Parathyroid adenoma (tissue), 2 donors: ENCODE measurements around the gene CEACAM6.
"Not testable (repeated sequence)": the region's sequence is repeated elsewhere in the genome, so short reads cannot be mapped to it uniquely, and the experiment has no call there.

Experiments used
- H2AFZ ChIP-seq: fragments of 300-600 bp; sonication (generic); one replicate; pipeline ENCODE4 v1.7.0; 2017; ENCODE audit warnings: antibody characterized with exemption, mild to moderate bottlenecking
- H3K27ac ChIP-seq: fragments of 300-600 bp; sonication (generic); one replicate; pipeline ENCODE4 v1.7.0; 2017
- H3K27me3 ChIP-seq: fragments of 300-600 bp; sonication (generic); one replicate; pipeline ENCODE4 v1.7.0; 2017; ENCODE audit warnings: low read length; ENCODE audit not compliant: control insufficient read depth, insufficient read depth
- H3K36me3 ChIP-seq: fragments of 300-600 bp; sonication (generic); one replicate; pipeline ENCODE4 v1.7.0; 2017; ENCODE audit warnings: low read length; ENCODE audit not compliant: control insufficient read depth, insufficient read depth
- H3K4me1 ChIP-seq: fragments of 300-600 bp; sonication (generic); one replicate; pipeline ENCODE4 v1.7.0; 2017; ENCODE audit warnings: control low read depth
- H3K4me2 ChIP-seq: fragments of 300-600 bp; sonication (generic); one replicate; pipeline ENCODE4 v1.7.0; 2017; ENCODE audit warnings: low read length
- H3K4me3 ChIP-seq: fragments of 300-600 bp; sonication (generic); one replicate; pipeline ENCODE4 v1.7.0; 2017; ENCODE audit warnings: low read depth, low read length
- H3K79me2 ChIP-seq: fragments of 300-600 bp; sonication (generic); one replicate; pipeline ENCODE4 v1.7.0; 2017; ENCODE audit warnings: control low read depth
- H3K9ac ChIP-seq: fragments of 300-600 bp; sonication (generic); one replicate; pipeline ENCODE4 v1.7.0; 2017; ENCODE audit warnings: mild to moderate bottlenecking
- H3K9me3 ChIP-seq: fragments of 300-600 bp; sonication (generic); one replicate; pipeline ENCODE4 v1.7.0; 2017; ENCODE audit warnings: low read length; ENCODE audit not compliant: control insufficient read depth
- TF ChIP-seq, protein P1 (sequence below): fragments of 300-600 bp; sonication (generic); IDR thresholded peaks from one replicate; pipeline ENCODE4 v1.7.0; 2017; ENCODE audit warnings: antibody characterized with exemption, mild to moderate bottlenecking
- donor health status: primary hyperparathyroidism.

The CEACAM6 gene

GRCh38 chr19:41746593-41747227, 8.6 kb upstream of the CEACAM6 start:
- Histone ChIP-seq H3K9ac (no peak overlapping the region), H3K9me3 (no peaks in the 10 kb centered on the region), H3K27me3 (no peaks in the 10 kb centered on the region), H3K4me2 (no peak overlapping the region), H3K4me3 (no peak overlapping the region), H2AFZ (no peak overlapping the region), H3K79me2 (no peaks in the 10 kb centered on the region), H3K4me1 (no peaks in the 10 kb centered on the region), H3K27ac (no peak overlapping the region), H3K36me3 (no peaks in the 10 kb centered on the region)
- TF ChIP-seq, protein P1, sequence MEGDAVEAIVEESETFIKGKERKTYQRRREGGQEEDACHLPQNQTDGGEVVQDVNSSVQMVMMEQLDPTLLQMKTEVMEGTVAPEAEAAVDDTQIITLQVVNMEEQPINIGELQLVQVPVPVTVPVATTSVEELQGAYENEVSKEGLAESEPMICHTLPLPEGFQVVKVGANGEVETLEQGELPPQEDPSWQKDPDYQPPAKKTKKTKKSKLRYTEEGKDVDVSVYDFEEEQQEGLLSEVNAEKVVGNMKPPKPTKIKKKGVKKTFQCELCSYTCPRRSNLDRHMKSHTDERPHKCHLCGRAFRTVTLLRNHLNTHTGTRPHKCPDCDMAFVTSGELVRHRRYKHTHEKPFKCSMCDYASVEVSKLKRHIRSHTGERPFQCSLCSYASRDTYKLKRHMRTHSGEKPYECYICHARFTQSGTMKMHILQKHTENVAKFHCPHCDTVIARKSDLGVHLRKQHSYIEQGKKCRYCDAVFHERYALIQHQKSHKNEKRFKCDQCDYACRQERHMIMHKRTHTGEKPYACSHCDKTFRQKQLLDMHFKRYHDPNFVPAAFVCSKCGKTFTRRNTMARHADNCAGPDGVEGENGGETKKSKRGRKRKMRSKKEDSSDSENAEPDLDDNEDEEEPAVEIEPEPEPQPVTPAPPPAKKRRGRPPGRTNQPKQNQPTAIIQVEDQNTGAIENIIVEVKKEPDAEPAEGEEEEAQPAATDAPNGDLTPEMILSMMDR: peak; percentile 68

GRCh38 chr19:41748012-41748411, 7.3 kb upstream of the CEACAM6 start:
- Histone ChIP-seq H3K36me3 (no peaks in the 10 kb centered on the region), H3K27ac (no peak overlapping the region), H3K4me1 (no peaks in the 10 kb centered on the region), H2AFZ (no peak overlapping the region), H3K9me3 (no peaks in the 10 kb centered on the region), H3K4me3 (no peak overlapping the region), H3K27me3 (no peaks in the 10 kb centered on the region), H3K4me2 (no peak overlapping the region), H3K79me2 (no peaks in the 10 kb centered on the region), H3K9ac (no peak overlapping the region)
- TF ChIP-seq, protein P1: no peak

DNA sequence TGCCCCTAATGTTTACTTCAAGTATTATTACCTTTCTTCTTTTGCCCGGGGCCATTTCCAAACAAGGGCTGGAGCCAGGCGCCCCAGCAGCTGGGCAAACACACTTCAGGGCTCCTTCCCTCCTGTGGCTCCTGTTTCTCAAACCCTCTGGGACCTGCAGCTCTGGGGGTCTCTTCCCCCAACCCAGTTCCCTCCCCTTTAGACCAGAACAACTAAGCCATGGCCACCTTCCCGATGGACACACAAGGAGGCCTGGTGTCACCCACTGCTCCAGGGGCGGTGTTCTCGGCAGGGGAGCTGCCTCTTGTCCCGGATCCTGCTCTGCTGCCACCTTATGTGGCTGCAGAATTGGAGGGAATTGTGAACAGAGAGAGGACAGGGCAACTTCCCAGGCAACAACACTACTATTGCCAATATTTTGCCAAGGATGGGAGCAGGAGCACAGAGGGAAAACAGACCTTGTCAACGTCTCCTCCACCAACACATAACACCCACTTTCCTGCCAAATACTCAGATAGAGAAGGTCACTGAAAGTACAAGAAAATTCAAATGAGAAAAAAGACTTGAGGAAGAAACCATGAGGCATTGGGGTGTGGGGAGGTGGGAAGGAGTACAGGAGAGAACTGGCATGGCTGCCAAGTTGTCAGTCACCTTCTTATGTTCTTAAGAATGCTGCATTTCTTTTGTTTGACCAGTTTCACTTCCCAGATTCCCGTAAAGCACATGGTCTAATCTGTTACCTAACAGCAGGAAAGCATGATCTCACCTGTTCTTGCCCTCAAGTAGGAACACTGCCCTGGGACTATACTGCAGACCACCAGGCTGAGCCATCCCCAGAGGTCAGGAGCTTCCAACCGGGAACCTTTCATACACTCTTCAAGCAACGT, 4.8 kb upstream of the CEACAM6 start:
- H3K79me2 ChIP-seq, H2AFZ ChIP-seq, H3K36me3 ChIP-seq, H3K9ac ChIP-seq, H3K27ac ChIP-seq, H3K27me3 ChIP-seq, H3K4me1 ChIP-seq, H3K4me2 ChIP-seq, H3K4me3 ChIP-seq, H3K9me3 ChIP-seq: not testable (repeated sequence)

DNA sequence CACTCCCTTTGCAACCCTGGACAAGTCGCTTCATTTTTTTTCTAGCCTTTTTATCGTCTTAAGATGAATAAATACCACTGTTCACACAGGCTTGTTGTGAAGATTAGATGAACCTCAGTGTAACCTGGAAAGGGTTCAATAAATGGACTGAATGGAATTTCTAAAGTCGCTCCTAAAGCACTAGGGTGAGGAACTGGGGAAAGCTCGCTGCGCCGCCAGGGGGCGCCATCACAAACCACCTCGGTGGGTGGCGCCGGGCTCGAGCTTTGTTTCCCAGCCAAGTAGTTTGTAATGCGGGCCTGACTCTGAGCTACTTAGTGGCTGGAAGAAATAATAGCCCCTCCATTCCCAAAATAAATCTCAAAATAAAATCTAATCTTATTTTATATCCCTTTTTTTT, 2.2 kb upstream of the CEACAM6 start:
- Histone ChIP-seq H3K27ac (no peak overlapping the region), H3K9ac (no peak overlapping the region), H3K27me3 (no peaks in the 10 kb centered on the region), H3K79me2 (no peaks in the 10 kb centered on the region), H3K36me3 (no peaks in the 10 kb centered on the region), H3K4me3 (no peak overlapping the region), H3K9me3 (no peaks in the 10 kb centered on the region), H3K4me1 (peaks cover 5% of the 10 kb centered on the region), H3K4me2 (no peak overlapping the region), H2AFZ (no peak overlapping the region)
- TF ChIP-seq, protein P1: peak; percentile 90

GRCh38 chr19:41753936-41754529, 1.3 kb upstream of the CEACAM6 start:
- Histone ChIP-seq H3K9ac (no peak overlapping the region), H3K4me3 (no peak overlapping the region), H3K27ac (no peak overlapping the region), H2AFZ (no peak overlapping the region), H3K36me3 (no peaks in the 10 kb centered on the region), H3K27me3 (no peaks in the 10 kb centered on the region), H3K4me2 (no peak overlapping the region), H3K79me2 (no peaks in the 10 kb centered on the region), H3K4me1 (peaks cover 5% of the 10 kb centered on the region), H3K9me3 (no peaks in the 10 kb centered on the region)
- TF ChIP-seq, protein P1: peak; percentile 75
